HG03460 (cell line): ENCODE data around the gene VWA5B1.

ENCODE experiments used
- ATAC-seq: cut with Tn5 transposase; IDR thresholded peaks from one replicate; pipeline ENCODE4 v1.9.1; 2021; ENCODE audit not compliant: unreplicated experiment

VWA5B1 gene

GRCh38 chr1:20320704-20321103 lies 30.0 kb downstream of the VWA5B1 start:
- ATAC-seq, result no peak

DNA sequence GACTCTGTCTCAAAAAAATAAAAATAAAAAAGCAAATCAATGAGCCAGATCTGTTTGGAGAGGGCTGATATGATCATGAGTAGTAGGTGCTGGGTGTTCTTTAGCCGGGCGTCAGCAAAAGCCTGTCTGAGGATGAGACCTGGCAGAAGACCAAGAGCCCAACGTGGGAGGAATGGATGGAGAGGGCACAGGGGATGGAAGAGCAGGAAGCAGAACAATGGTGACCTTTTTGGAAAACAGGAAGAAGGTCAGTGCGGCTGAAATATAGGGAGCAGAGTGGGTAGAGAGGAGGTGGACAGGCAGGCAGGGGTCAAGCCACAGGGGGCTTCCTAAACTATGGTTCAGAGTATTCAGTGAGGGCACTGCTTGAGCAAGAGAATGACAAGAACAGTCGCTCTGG lies 30.9 kb downstream of the VWA5B1 start:
- ATAC-seq, result no peak

- ATAC-seq, result no peak
Observed at GRCh38 chr1:20322081-20322824, 31.6 kb downstream of the VWA5B1 start.

- no peak for ATAC-seq
Observed at GRCh38 chr1:20322825-20323612, 32.3 kb downstream of the VWA5B1 start.

DNA sequence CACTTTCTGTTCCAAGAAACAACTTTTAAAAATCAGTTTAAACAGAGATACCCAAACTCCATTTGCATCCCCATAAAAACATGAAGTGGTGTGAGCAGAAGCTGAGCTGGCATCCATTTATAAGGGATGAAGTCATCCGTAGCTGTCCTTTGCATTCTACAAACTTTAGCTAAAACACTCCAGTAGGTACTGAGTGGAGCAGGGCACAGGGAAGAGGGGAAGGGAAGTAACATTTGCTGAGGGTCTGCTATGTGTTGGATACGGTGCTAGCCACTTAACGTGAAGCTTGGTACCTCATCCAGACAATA lies 32.9 kb downstream of the VWA5B1 start:
- ATAC-seq, result no peak

DNA sequence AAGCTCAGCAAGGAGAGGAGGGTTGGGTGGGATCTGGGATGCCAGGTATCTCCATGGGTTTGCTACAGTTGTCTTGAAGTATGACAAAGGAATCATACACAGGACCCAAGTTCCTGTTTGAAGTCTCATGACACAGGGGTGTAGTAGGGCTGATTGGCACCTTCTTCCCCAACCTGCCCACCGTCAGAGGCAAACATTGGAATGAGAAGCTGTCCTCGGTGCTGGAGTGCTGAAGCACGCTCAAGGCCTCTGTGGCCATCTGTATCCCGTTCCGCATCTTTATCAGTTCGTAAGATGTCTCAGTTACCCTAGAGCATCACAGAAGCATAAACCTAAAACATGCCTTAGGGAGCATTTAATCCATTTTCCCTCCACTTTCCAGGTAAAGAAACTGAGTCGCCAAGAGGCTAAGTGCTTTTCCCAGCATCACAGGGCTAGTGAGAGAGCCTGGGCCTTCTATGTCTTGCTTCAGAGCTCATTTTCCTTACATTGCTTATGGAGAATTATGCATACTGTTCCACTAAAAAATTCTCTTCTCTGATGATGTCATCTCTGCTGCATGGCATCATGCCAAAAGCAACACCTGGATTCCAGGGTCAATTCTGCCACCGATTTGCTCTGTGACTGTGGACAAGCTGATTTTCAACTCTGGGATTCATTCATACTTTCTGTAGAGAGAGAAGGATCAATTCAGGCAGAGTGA lies 34.2 kb downstream of the VWA5B1 start:
- ATAC-seq, result no peak

DNA sequence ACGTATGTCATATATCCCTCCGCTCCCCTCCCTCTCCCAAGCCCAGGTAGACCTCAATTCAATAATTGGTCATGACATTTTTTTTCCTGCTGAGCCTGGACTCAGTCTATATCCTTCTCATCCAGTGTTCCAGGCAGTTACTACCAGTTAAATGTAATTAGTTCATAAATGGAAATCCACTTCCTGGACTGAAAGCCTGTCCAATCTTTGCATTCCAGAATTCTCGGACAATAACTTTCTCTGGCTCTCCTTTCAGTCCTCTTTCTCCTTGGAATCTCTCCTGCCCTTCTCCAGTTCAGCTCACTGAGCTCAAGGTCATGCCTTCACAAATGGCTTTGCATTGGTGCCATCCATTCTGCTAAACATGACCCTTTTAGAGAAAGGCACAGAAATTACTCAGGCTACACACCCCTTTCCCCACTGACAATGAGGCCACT lies 34.8 kb downstream of the VWA5B1 start:
- no peak for ATAC-seq

DNA sequence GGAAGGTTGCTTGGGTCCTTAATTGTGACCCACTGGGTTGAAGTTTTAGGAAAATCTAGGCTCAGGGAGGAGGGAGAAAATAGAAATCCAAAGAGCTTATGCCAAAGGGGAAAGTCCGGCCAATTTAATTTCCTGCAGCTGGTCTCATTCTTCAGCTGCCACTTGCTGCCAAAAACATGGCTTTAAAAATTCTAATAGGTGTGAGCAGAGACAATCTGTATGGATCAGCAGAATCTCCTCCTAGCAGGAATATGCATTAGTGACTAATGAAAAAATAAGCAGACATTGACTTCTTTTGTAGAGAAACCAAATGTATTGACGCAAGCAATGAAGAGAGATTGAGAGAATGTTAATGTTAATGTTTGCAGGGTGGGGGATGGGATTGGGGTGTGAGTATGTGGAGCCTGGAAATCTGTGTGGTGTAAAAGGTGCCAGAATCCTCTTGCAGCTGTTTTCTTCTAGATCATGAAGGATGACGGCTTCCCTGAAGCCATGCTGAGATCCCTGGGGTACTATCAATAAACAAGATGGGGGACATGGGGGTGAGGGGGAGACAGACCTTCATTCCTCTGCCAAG lies 35.3 kb downstream of the VWA5B1 start:
- no peak for ATAC-seq

GRCh38 chr1:20327467-20327866 lies 36.8 kb downstream of the VWA5B1 start:
- no peak for ATAC-seq

- ATAC-seq, result no peak
Observed at GRCh38 chr1:20328201-20328600, 37.5 kb downstream of the VWA5B1 start.

- no peak for ATAC-seq
Observed at GRCh38 chr1:20329793-20330542, 39.3 kb downstream of the VWA5B1 start.

DNA sequence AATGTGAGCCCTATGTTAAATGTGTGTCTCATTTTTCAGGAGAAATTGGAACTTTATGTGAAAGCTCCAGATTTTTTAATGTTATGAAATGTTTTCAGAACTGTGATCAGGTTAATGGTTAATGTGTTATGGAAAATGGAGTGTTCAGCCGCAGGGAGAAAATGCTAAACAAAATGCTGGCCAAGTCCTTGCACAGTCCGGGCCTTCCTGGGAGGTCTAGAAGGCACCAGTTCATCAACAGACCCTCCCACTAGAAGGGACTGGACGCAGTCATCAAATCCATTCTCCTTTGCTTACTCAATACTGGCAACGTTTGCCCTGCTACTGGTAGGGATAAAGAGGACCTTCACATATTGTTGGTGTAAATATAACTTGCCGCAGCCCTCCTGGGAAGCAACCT lies 43.4 kb downstream of the VWA5B1 start:
- ATAC-seq, result no peak

DNA sequence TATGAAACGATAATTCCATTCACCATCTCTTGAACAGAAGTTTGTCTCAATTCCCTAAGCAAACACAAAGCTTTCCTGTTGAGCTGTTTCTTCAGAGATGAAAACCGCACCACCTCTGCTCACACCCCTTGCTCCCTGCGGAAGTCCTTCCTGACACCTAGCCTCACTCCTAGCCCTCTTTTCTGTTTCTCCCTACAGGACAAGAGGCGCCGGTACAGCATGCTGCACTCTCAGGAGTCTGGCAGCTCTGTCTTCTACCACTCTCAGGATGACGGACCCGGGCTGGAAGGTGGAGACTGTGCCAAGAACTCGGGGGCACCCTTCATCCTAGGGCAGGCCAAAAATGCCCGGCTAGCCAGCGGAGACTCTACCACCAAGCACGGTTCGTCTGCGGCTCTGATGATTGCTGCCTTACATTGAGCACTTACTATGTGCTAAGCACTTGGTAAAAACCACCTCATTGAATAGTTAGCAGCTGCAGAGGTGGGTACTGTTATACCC lies 45.5 kb downstream of the VWA5B1 start:
- no peak for ATAC-seq

DNA sequence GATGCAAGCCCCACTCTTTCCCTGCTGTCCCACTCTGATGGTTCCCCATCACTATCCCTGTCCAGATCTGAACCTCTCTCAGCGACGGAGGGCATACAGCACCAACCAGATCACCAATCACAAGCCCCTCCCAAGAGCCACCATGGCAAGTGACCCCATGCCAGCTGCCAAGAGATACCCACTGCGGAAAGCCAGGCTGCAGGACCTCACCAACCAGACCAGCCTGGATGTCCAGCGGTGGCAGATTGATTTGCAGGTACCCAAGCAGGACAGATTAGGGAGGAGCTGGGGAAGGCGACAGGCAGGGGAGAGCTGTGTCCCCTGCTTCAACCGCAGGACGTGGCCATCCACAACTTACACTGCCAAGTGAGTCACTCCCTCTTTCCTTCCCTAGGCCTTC lies 46.9 kb downstream of the VWA5B1 start:
- ATAC-seq, result no peak

- ATAC-seq, result no peak
Observed at GRCh38 chr1:20339811-20340457, 49.3 kb downstream of the VWA5B1 start.

GRCh38 chr1:20342294-20343148 lies 51.8 kb downstream of the VWA5B1 start:
- ATAC-seq, result no peak

- no peak for ATAC-seq
Observed at GRCh38 chr1:20343149-20343937, 52.7 kb downstream of the VWA5B1 start.

- no peak for ATAC-seq
Observed at GRCh38 chr1:20343938-20344302, 53.2 kb downstream of the VWA5B1 start.

DNA sequence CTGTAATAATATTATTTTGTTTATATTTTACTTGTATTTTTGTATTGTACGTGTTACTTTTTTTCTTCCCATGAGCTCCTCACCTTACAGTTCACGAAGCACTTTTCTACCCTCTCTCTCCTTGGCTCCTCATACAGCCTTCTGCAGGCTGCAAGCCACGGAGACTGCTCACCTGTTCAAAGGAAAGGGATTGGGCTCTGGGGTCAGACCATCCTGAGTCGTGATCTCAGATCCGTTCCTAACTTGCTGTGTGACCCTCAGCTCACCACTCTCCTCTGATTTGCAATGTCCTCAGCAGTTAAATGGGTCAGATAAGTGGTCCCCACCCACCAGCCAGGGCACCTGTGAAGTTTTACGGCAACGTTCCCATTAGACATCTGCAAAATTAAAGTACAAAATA lies 54.1 kb downstream of the VWA5B1 start:
- no peak for ATAC-seq
